Measurements from ENCODE around the gene PRSS57. TPM values are rescaled to one million over a fixed set of nuclear protein-coding genes. Genes with fewer than 3 reads are reported as not detected.
A peak's percentile ranks its signal among the peaks of the same experiment; 100 is the strongest.

Gene PRSS57
- total and polyA plus RNA-seq, 2 of the 13 experiments (the other 11 are each of a cell fraction or from before 2014, with no cell fraction given) = 0.12 TPM; not detected in 1

DNA sequence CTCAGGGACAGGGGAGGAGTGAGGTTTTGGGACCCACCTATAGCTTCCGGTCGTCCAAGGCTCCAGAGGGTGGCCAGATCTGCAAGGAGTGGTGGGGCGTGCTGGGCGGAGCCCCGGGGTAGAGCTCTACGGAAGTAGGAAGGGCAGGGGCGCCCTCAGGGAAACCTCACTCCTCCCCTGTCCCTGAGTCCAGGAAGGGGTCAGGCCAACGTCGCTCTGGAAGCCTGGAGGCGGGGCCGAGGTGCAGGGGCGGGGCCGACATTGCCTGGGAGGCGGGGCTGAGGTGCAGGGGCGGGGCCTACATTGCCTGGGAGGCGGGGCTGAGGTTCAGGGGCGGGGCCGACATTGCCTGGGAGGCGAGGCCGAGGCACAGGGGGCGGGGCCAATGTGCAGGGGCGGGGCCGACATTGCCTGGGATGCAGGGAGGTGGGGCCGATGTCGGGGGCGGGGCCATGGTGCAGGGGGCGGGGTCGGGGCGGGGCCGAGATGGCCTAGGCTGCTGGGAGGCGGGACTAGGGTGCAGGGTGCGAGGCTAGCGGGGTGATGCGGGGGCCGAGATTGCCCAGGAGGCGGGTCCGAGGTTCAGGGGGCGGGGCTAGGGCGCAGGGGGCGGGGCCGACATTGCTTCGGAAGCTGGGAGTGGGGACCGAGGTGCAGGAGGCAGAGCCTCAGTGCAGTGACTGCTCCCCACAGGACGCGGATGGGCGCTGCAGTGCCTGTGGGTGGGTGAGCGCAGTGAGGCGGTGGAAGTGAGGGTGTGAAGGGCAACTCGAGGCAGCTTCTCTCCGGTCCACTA lies 8.6 kb upstream of the PRSS57 start (continued):
- TF ChIP-seq, protein P1, sequence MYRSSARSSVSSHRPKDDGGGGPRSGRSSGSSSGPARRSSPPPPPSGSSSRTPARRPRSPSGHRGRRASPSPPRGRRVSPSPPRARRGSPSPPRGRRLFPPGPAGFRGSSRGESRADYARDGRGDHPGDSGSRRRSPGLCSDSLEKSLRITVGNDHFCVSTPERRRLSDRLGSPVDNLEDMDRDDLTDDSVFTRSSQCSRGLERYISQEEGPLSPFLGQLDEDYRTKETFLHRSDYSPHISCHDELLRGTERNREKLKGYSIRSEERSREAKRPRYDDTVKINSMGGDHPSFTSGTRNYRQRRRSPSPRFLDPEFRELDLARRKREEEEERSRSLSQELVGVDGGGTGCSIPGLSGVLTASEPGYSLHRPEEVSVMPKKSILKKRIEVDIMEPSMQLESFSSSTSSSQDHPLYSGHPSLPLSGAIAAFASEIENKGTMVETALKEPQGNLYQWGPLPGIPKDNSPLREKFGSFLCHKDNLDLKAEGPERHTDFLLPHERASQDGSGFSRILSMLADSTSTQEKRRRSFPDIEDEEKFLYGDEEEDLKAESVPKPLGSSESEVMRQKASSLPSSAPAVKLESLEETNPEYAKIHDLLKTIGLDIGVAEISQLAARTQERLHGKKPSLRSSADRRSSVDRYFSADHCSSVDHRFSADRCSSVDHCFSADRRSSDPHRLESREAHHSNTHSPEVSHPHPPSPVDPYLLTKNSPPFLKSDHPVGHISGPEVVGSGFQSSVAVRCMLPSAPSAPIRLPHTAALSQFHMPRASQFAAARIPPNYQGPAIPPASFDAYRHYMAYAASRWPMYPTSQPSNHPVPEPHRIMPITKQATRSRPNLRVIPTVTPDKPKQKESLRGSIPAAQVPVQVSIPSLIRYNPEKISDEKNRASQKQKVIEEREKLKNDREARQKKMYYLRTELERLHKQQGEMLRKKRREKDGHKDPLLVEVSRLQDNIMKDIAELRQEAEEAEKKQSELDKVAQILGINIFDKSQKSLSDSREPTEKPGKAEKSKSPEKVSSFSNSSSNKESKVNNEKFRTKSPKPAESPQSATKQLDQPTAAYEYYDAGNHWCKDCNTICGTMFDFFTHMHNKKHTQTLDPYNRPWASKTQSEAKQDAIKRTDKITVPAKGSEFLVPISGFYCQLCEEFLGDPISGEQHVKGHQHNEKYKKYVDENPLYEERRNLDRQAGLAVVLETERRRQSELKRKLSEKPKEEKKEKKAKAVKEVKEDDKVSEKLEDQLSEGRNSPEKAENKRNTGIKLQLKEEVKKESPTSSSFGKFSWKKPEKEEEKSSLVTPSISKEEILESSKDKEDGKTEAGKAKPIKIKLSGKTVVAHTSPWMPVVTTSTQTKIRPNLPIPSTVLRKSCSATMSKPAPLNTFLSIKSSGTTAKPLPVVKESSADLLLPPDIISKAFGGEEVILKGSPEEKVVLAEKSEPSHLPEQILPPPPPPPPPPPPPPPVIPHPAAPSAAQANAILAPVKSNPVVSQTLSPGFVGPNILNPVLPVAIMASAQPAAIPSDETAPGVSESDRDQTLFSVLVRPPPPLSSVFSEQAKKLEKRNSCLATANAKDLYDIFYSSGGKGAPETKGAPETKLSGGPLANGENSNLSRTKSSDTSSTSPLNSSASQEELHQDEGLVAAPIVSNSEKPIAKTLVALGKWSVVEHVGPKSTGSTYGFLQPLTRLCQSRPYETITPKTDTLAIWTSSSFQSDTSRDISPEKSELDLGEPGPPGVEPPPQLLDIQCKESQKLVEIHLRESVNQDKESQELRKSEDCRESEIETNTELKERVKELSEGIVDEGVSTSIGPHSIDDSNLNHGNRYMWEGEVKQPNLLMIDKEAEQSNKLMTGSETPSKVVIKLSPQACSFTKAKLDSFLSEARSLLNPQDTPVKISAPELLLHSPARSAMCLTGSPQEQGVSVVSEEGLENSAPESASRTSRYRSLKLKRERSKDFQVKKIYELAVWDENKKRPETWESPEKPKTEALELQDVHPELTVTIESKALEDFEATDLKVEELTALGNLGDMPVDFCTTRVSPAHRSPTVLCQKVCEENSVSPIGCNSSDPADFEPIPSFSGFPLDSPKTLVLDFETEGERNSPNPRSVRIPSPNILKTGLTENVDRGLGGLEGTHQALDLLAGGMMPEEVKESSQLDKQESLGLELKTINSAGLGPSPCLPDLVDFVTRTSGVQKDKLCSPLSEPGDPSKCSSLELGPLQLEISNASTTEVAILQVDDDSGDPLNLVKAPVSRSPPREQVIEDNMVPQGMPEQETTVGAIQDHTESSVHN (CRISPR knock-in tag; IDR thresholded peaks at IDR 0.05) = 0 out of 2 replicates have a peak, but pooled peaks have one; percentile 42
- TF ChIP-seq PAWR (CRISPR knock-in tag; IDR thresholded peaks at IDR 0.05; ENCODE audit: borderline replicate concordance) (no peak), ZNF557 (CRISPR knock-in tag; IDR thresholded peaks at IDR 0.05) (0 out of 2 replicates have a peak, but pooled peaks have one; percentile 38), NFRKB (IDR thresholded peaks at IDR 0.05) (no peak), ZNF652 (CRISPR knock-in tag; IDR thresholded peaks at IDR 0.05; ENCODE audit: borderline replicate concordance, low read depth) (no peak), MAX (IDR thresholded peaks at IDR 0.05) (peak; percentile 63; the same call in 1 of the 2 replicates), HOXA5 (CRISPR knock-in tag; IDR thresholded peaks at IDR 0.05) (no peak), SRSF1 (optimal IDR thresholded peaks at IDR 0.05; ENCODE audit: low read depth, low read length) (peak; percentile 1), ZNF251 (CRISPR knock-in tag; IDR thresholded peaks at IDR 0.05) (no peak), BCL6 (CRISPR knock-in tag; IDR thresholded peaks at IDR 0.05) (0 out of 2 replicates have a peak, but pooled peaks have one; percentile 3), MEIS2 (CRISPR knock-in tag; IDR thresholded peaks at IDR 0.05) (0 out of 2 replicates have a peak, but pooled peaks have one; percentile 38)
- TF ChIP-seq, protein P2, sequence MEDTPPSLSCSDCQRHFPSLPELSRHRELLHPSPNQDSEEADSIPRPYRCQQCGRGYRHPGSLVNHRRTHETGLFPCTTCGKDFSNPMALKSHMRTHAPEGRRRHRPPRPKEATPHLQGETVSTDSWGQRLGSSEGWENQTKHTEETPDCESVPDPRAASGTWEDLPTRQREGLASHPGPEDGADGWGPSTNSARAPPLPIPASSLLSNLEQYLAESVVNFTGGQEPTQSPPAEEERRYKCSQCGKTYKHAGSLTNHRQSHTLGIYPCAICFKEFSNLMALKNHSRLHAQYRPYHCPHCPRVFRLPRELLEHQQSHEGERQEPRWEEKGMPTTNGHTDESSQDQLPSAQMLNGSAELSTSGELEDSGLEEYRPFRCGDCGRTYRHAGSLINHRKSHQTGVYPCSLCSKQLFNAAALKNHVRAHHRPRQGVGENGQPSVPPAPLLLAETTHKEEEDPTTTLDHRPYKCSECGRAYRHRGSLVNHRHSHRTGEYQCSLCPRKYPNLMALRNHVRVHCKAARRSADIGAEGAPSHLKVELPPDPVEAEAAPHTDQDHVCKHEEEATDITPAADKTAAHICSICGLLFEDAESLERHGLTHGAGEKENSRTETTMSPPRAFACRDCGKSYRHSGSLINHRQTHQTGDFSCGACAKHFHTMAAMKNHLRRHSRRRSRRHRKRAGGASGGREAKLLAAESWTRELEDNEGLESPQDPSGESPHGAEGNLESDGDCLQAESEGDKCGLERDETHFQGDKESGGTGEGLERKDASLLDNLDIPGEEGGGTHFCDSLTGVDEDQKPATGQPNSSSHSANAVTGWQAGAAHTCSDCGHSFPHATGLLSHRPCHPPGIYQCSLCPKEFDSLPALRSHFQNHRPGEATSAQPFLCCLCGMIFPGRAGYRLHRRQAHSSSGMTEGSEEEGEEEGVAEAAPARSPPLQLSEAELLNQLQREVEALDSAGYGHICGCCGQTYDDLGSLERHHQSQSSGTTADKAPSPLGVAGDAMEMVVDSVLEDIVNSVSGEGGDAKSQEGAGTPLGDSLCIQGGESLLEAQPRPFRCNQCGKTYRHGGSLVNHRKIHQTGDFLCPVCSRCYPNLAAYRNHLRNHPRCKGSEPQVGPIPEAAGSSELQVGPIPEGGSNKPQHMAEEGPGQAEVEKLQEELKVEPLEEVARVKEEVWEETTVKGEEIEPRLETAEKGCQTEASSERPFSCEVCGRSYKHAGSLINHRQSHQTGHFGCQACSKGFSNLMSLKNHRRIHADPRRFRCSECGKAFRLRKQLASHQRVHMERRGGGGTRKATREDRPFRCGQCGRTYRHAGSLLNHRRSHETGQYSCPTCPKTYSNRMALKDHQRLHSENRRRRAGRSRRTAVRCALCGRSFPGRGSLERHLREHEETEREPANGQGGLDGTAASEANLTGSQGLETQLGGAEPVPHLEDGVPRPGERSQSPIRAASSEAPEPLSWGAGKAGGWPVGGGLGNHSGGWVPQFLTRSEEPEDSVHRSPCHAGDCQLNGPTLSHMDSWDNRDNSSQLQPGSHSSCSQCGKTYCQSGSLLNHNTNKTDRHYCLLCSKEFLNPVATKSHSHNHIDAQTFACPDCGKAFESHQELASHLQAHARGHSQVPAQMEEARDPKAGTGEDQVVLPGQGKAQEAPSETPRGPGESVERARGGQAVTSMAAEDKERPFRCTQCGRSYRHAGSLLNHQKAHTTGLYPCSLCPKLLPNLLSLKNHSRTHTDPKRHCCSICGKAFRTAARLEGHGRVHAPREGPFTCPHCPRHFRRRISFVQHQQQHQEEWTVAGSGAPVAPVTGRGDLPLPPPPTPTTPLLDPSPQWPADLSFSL (CRISPR knock-in tag; IDR thresholded peaks at IDR 0.05) = no peak
- TF ChIP-seq, protein P3, sequence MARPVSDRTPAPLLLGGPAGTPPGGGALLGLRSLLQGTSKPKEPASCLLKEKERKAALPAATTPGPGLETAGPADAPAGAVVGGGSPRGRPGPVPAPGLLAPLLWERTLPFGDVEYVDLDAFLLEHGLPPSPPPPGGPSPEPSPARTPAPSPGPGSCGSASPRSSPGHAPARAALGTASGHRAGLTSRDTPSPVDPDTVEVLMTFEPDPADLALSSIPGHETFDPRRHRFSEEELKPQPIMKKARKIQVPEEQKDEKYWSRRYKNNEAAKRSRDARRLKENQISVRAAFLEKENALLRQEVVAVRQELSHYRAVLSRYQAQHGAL (CRISPR knock-in tag; IDR thresholded peaks at IDR 0.05; ENCODE audit: not compliant biosample characterization) = no peak

All from HepG2 (cell line).